Thyroid gland (tissue), 4 donors: ENCODE results near the gene FBLN5. TPM values are rescaled to one million over a fixed set of nuclear protein-coding genes. Genes with fewer than 3 reads are reported as not detected.

Source experiments
- DNase-seq, 2 donors: peaks; one replicate each; pipeline ENCODE4 v3.0.0-alpha.2; 2019
- H3K27ac ChIP-seq, 3 donors: fragments of 200-600 bp; sonication (generic); 1 replicate in 2 of 3; 2 replicates in 1 of 3; pipeline ENCODE4 v1.5.1; 2016 to 2019; ENCODE audit warnings: mild to moderate bottlenecking in 1 of 3, moderate library complexity in 1 of 3
- H3K27me3 ChIP-seq: fragments of 200-600 bp; sonication (generic); one replicate; pipeline ENCODE4 v1.5.1; 2019
- H3K36me3 ChIP-seq, 2 donors: fragments of 200-600 bp; sonication (generic); one replicate each; pipeline ENCODE4 v1.5.1; 2016 to 2019
- H3K4me1 ChIP-seq, 2 donors: fragments of 200-600 bp; sonication (generic); one replicate each; pipeline ENCODE4 v1.5.1; 2017 to 2019
- H3K4me3 ChIP-seq, 3 donors: fragments of 200-600 bp; sonication (generic); replicated peaks in 1 of 3; 1 replicate in 2 of 3; 2 replicates in 1 of 3; pipeline ENCODE4 v1.5.1; 2016; ENCODE audit warnings: mild to moderate bottlenecking in 1 of 3
- H3K9me3 ChIP-seq: fragments of 200-600 bp; sonication (generic); one replicate; pipeline ENCODE4 v1.5.1; 2017
- CTCF ChIP-seq, 6 experiments: fragments of 200-600 bp in 3 of 6; fragments of 450-650 bp in 3 of 6; sonication (generic) in 3 of 6; IDR thresholded peaks; one replicate each; pipeline ENCODE4 v1.5.1; 2016 to 2019; ENCODE audit warnings: antibody characterized with exemption in 6 of 6, mild to moderate bottlenecking in 2 of 6, inconsistent platforms in 1 of 6, moderate library complexity in 1 of 6
- POLR2A ChIP-seq, 2 donors: fragments of 450-650 bp; IDR thresholded peaks; one replicate each; pipeline ENCODE4 v1.6.1; 2017; ENCODE audit warnings: antibody characterized with exemption in 2 of 2, mild to moderate bottlenecking in 2 of 2, moderate library complexity in 1 of 2
- WGBS, 2 donors: methylation state at CpG; one replicate each; pipeline ENCODE4 v1.1.5; 2017; 5-methylcytosine and 5-hydroxymethylcytosine counted together
- intact Hi-C: fragments of 100-400 bp; cut with DNase I; formaldehyde crosslinking; loops from one replicate; pipeline ENCODE4 v1.15.1; 2023
- total RNA-seq, 4 donors: library from RNA; depleted of rRNA; stranded (reverse); fragments of >200 nt; gene quantifications; one replicate each; pipeline ENCODE4 v1.2.3, GENCODE V29; 2016

The FBLN5 gene
- total RNA-seq, 4 donors from 2014 or later, result 71.5 to 110 (median 86.4) TPM

- WGBS, 2 donors, result 60 to 61% methylated on average over 9 of the region's 9 CpGs
- intact Hi-C loops, result no loop called here
- Histone ChIP-seq H3K4me3 (no peak overlapping the region), H3K36me3 (no peaks in the 10 kb centered on the region), H3K9me3 (no peaks in the 10 kb centered on the region), H3K27me3 (no peaks in the 10 kb centered on the region), H3K4me1 (peaks cover 2 to 10% of the 10 kb centered on the region in 2 donors), H3K27ac (peak overlapping the region; percentile 17 to 64 (median 47))
- DNase-seq, result peak; percentile 27
- TF ChIP-seq POLR2A (IDR thresholded peaks at IDR 0.05) (no peak), CTCF (IDR thresholded peaks at IDR 0.05) (no peak)
These were observed 63.7 kb downstream of the FBLN5 start for GRCh38 chr14:91883753-91884152.

GRCh38 chr14:91882776-91883175, 64.7 kb downstream of the FBLN5 start:
- DNase-seq, result no peak
- WGBS, 2 donors, result 82% methylated on average over 3 of the region's 4 CpGs; no CpG with 5 or more reads in 1 of the 2 donors
- Histone ChIP-seq H3K9me3 (no peaks in the 10 kb centered on the region), H3K4me1 (peaks cover 0 to 8% of the 10 kb centered on the region in 2 donors), H3K4me3 (no peak overlapping the region), H3K27me3 (no peaks in the 10 kb centered on the region), H3K36me3 (no peaks in the 10 kb centered on the region), H3K27ac (peak overlapping the region; percentile 15 to 64 (median 33))
- no peak for TF ChIP-seq POLR2A (IDR thresholded peaks at IDR 0.05)
- intact Hi-C loops, result no loop called here

- H3K4me1 ChIP-seq, result peaks cover 0 to 8% of the 10 kb centered on the region in 2 donors
- no peak for DNase-seq
These were observed 65.1 kb downstream of the FBLN5 start for GRCh38 chr14:91882369-91882768.

GRCh38 chr14:91879196-91879595, 68.3 kb downstream of the FBLN5 start:
- H3K27ac ChIP-seq, result no peak overlapping the region
- WGBS, 2 donors, result 72 to 75% methylated on average over 5 to 6 of the region's 6 CpGs
- TF ChIP-seq POLR2A (IDR thresholded peaks at IDR 0.05), result no peak
- no peak for TF ChIP-seq CTCF (IDR thresholded peaks at IDR 0.05)

More at GRCh38 chr14:91882369-91882768, 65.1 kb downstream of the FBLN5 start:
- 76 to 83% methylated on average over 5 of the region's 5 CpGs for WGBS, 2 donors
- TF ChIP-seq CTCF (IDR thresholded peaks at IDR 0.05), result no peak
- TF ChIP-seq POLR2A (IDR thresholded peaks at IDR 0.05), result no peak
- no peaks in the 10 kb centered on the region for H3K9me3 ChIP-seq
- H3K27ac ChIP-seq, result peak overlapping the region in 2 of 3 donors; percentile 25 to 64
- intact Hi-C loops, result no loop called here
- no peak overlapping the region for H3K4me3 ChIP-seq
- no peaks in the 10 kb centered on the region for H3K27me3 ChIP-seq
- no peaks in the 10 kb centered on the region for H3K36me3 ChIP-seq

GRCh38 chr14:91878274-91878673, 69.2 kb downstream of the FBLN5 start:
- Histone ChIP-seq H3K9me3 (no peaks in the 10 kb centered on the region), H3K27ac (no peak overlapping the region), H3K36me3 (no peaks in the 10 kb centered on the region), H3K4me3 (no peak overlapping the region), H3K27me3 (no peaks in the 10 kb centered on the region), H3K4me1 (peaks cover 9 to 11% of the 10 kb centered on the region in 2 donors)
- intact Hi-C loops, result no loop called here
- TF ChIP-seq POLR2A (IDR thresholded peaks at IDR 0.05) (no peak), CTCF (IDR thresholded peaks at IDR 0.05) (no peak)
- whole genome bisulfite sequencing, 2 donors, result 94 to 97% methylated on average over 5 of the region's 5 CpGs
- DNase-seq, result no peak

More at GRCh38 chr14:91879196-91879595, 68.3 kb downstream of the FBLN5 start:
- Histone ChIP-seq H3K9me3 (no peaks in the 10 kb centered on the region), H3K4me3 (no peak overlapping the region), H3K4me1 (peaks cover 0 to 2% of the 10 kb centered on the region in 2 donors), H3K27me3 (no peaks in the 10 kb centered on the region), H3K36me3 (no peaks in the 10 kb centered on the region)
- intact Hi-C loops, result no loop called here
- DNase-seq, result no peak
